ENCODE measurements around the gene COL25A1.

COL25A1 gene

GRCh38 chr4:108794136-108794535 lies 508.3 kb downstream of the COL25A1 start:
- no peak for DNase-seq

- no peak for DNase-seq
Measured at GRCh38 chr4:108793415-108793814, 509.0 kb downstream of the COL25A1 start.

GRCh38 chr4:108788731-108789130 lies 513.7 kb downstream of the COL25A1 start:
- no peak for DNase-seq

DNA sequence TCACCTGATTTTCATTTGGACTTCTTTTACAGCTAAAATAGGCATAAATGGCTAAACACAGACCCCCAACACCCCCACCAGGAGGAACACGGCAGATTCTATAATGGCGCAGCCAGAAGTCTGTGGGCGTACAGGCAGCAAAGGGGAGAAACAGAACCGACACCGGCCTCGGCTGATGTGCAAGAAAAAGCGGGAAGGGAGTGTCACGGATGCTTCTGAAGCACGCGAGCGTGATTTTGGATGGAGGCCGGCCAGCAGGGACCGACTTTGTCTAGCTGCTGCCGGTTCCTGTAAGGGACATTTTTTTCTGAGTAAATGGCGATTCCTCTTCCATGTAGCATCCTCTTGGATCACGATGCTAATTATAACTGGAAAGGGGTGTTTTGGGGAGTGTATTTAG lies 514.7 kb downstream of the COL25A1 start:
- no peak for DNase-seq

GRCh38 chr4:108787106-108787505 lies 515.4 kb downstream of the COL25A1 start:
- no peak for DNase-seq

DNA sequence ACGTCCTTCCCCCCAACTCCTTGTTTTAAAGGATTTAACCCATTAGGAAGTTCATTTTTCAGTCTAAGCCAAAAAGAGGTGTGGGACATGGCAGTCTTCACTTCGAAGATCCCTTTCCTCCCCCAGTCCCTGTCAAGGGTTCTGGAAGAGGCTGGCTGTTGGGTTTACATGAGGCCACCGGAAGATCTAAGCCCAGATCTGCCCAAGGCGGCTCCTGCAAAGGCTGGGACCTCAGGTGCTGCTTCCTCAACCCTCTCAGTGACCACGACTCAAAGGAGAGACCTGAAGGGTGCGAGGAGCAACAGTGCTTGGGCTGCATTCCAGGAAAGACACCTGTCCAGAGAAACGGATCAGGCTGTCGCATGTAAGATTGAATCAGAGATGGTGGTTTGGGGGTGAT lies 516.1 kb downstream of the COL25A1 start:
- no peak for DNase-seq

- peak; percentile 17 for DNase-seq
Measured at GRCh38 chr4:108783665-108784463, 518.6 kb downstream of the COL25A1 start.

DNA sequence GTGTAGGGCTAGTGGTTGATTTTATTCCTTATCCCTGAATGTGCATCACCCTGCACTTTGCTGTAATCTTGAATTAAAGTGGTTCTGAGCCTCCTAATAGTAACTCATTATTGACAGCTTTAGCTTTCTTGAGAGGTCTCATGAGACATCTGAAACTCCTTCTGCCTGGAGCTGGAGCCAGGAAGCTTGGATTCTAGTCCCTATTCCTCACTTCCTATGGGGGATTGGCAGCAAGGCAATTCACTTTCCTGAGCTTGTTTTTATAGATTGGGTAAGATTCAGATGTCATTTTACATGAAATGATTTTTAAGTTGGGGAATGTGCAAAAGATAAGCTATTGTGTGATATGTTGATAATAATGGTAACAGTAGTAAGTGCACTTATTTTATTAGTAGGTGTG lies 522.5 kb downstream of the COL25A1 start:
- no peak for DNase-seq

GRCh38 chr4:108777388-108777787 lies 525.1 kb downstream of the COL25A1 start:
- no peak for DNase-seq

DNA sequence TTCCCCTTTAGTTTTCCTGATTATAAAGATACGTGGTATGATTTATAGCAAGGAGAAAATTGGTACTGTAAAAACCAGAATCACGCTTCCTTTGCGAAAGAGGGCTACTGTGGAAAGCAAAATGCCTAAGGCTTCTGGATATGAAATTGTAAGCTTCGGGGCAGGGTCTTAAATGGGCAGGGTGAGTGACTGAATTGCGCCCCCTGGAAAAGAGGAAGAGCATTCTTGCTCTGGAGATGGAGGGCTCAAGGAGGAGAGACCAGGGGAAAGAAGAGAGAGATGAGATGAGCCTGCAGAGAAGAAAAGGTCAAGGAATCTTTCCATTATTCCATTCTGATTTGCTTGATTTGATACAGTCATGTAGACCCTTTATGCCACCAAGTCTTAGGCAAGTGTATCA lies 526.5 kb downstream of the COL25A1 start:
- DNase-seq, result no peak

- no peak for DNase-seq
Measured at GRCh38 chr4:108774809-108775530, 527.5 kb downstream of the COL25A1 start.

DNA sequence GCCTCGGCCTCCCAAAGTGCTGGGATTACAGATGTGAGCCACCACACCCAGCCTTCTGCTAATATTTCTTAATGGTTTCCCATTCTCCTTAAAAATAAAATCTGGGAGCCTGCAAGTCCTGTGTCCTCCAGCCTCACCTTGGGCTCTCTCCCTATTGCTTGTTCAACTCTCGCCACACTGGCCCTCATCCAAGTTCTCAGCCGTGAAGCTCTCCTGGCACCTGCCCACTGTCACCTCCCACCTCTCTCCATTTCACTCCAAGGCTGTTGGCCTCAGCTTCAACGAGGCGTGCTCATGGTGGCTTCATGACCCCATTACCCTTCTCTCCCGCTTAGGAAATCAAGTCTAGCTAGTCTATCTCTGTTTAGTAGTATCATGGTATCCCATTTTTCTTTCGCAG lies 530.1 kb downstream of the COL25A1 start:
- DNase-seq, result no peak

DNA sequence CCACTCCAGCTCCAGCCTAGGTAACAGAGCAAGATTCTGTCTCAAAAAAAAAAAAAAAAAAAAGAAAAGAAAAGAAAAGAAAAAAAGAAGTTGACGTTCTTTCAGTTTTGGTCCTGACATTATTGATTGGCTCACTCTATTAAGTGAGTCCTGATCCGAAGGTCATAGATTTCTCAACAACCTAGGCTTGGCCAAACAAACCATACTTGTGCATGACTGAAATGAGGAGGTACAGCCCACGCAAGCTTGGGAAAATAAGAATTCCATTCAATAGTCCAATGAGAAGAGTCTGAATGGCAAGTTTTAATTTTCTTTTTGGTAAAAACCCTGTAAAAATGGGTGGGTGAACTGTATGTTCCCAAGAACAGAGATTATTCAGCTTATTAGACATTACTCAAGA lies 536.4 kb downstream of the COL25A1 start:
- DNase-seq, result no peak

DNA sequence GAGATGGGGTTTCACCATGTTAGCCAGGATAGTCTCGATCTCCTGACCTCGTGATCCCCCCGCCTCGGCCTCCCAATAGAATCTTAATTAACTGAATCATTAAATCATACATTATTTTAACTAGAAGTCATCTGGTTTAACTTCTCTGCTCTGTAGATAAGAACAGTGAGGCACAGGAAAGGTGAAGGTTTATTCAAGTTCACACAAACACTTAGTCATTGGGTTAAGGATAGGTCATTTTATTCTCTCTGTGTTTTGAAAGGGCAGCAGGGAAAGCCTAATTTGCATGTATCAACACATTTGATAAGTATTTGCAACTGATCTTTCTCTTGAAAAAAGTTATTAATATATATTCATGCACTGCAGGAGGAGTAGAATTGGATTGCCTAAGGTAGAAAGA lies 538.5 kb downstream of the COL25A1 start:
- no peak for DNase-seq

DNA sequence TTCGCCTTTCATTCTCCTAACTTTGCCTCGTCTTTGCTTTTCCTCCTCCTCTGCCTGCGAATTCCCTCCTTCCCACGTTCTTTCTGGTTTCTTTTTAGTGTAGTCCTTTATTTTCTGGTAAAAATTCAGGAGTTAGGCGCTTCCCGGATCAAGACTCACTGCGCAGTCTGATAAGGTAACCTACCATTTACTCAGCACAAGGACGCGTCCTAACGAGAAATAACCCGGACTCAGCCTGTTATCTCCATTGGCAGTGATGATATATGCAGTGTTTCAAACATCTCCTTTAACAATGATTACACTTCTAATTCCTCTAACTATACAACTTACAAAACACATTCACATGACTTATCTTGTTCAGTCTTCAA lies 539.2 kb downstream of the COL25A1 start:
- no peak for DNase-seq

- DNase-seq, result no peak
Measured at GRCh38 chr4:108762559-108763225, 539.8 kb downstream of the COL25A1 start, which contains the start of gene ETNPPL. TSS of gene ETNPPL (minus strand) at chr4:108763053. CDS start at chr4:108762898, 155 bp downstream.

Data from MV-4-11 (cell line).